Liver (tissue), 9 donors: Measurements from ENCODE around the gene CTSW. TPM values are rescaled to one million over a fixed set of nuclear protein-coding genes. Genes with fewer than 3 reads are reported as not detected.

ENCODE experiments used
- DNase-seq: peaks from one replicate; pipeline ENCODE4 v3.0.0-alpha.2; 2017; ENCODE audit warnings: low spot score
- H3K27ac ChIP-seq, 2 donors: one replicate each; pipeline ENCODE4 v1.7.0; 2013; ENCODE audit warnings: inconsistent platforms in 2 of 2, low read length in 2 of 2, control low read depth in 1 of 2, low read depth in 1 of 2, mild to moderate bottlenecking in 1 of 2
- H3K27me3 ChIP-seq, 4 donors: one replicate each; pipeline versions ENCODE4 v1.6.1 to v1.7.0; 2013; ENCODE audit warnings: low read length in 3 of 4, inconsistent platforms in 1 of 4, mild to moderate bottlenecking in 1 of 4, moderate library complexity in 1 of 4; ENCODE audit not compliant: control insufficient read depth in 4 of 4, insufficient read depth in 4 of 4
- H3K36me3 ChIP-seq, 4 donors: one replicate each; pipeline versions ENCODE4 v1.6.1 to v1.7.0; 2013; ENCODE audit warnings: low read length in 3 of 4, mild to moderate bottlenecking in 3 of 4, low read depth in 1 of 4, moderate library complexity in 1 of 4; ENCODE audit not compliant: control insufficient read depth in 4 of 4, insufficient read depth in 3 of 4
- H3K4me1 ChIP-seq, 4 donors: one replicate each; pipeline versions ENCODE4 v1.6.1 to v1.7.0; 2013; ENCODE audit warnings: low read length in 3 of 4, mild to moderate bottlenecking in 3 of 4, moderate library complexity in 1 of 4; ENCODE audit not compliant: control insufficient read depth in 4 of 4, insufficient read depth in 4 of 4
- H3K4me3 ChIP-seq, 3 donors: one replicate each; pipeline versions ENCODE4 v1.6.1 to v1.7.0; 2013; ENCODE audit warnings: low read length in 3 of 3, control low read depth in 1 of 3, low read depth in 1 of 3, mild to moderate bottlenecking in 1 of 3
- H3K9ac ChIP-seq, 2 donors: one replicate each; pipeline ENCODE4 v1.7.0; 2013; ENCODE audit warnings: low read length in 2 of 2, mild to moderate bottlenecking in 2 of 2, moderate library complexity in 2 of 2, control low read depth in 1 of 2, low read depth in 1 of 2
- H3K9me3 ChIP-seq, 4 donors: one replicate each; pipeline versions ENCODE4 v1.6.1 to v1.7.0; 2013; ENCODE audit warnings: low read length in 3 of 4; ENCODE audit not compliant: control insufficient read depth in 4 of 4
- ATF3 ChIP-seq: IDR thresholded peaks from 2 replicates; pipeline ENCODE4 v1.6.1; 2016; ENCODE audit warnings: antibody characterized with exemption
- CTCF ChIP-seq: fragments of 150-350 bp; IDR thresholded peaks from 2 replicates; pipeline ENCODE4 v1.5.1; 2017; ENCODE audit warnings: improper control_type of control experiment, low read depth, low read length; ENCODE audit not compliant: missing input control
- EGR1 ChIP-seq, 2 donors: IDR thresholded peaks; 2 replicates each; pipeline ENCODE4 v1.6.1; 2016 to 2018; ENCODE audit warnings: antibody characterized with exemption in 2 of 2, low read depth in 2 of 2
- FOXA1 ChIP-seq: IDR thresholded peaks from 2 replicates; pipeline ENCODE4 v1.6.1; 2016; ENCODE audit warnings: antibody characterized with exemption
- GABPA ChIP-seq, 2 donors: IDR thresholded peaks in 1 of 2; conservative IDR thresholded peaks in 1 of 2; 2 replicates each; pipeline ENCODE4 v1.6.1; 2016; ENCODE audit warnings: antibody characterized with exemption in 2 of 2, mild to moderate bottlenecking in 1 of 2, moderate library complexity in 1 of 2
- HNF4A ChIP-seq, 2 donors: conservative IDR thresholded peaks; 2 replicates each; pipeline ENCODE4 v1.6.1; 2016; ENCODE audit warnings: antibody characterized with exemption in 2 of 2, mild to moderate bottlenecking in 2 of 2
- HNF4G ChIP-seq: IDR thresholded peaks from 2 replicates; pipeline ENCODE4 v1.6.1; 2016; ENCODE audit warnings: antibody characterized with exemption
- JUND ChIP-seq, 2 donors: IDR thresholded peaks; 2 replicates each; pipeline ENCODE4 v1.6.1; 2016; ENCODE audit warnings: antibody characterized with exemption in 2 of 2
- MAX ChIP-seq: IDR thresholded peaks from 2 replicates; pipeline ENCODE4 v1.6.1; 2016; ENCODE audit warnings: antibody characterized with exemption
- NR2F2 ChIP-seq: IDR thresholded peaks from 2 replicates; pipeline ENCODE4 v1.6.1; 2016; ENCODE audit warnings: antibody characterized with exemption
- RAD21 ChIP-seq, 2 donors: IDR thresholded peaks; 2 replicates each; pipeline ENCODE4 v1.6.1; 2016; ENCODE audit warnings: antibody characterized with exemption in 2 of 2, mild to moderate bottlenecking in 2 of 2
- REST ChIP-seq: IDR thresholded peaks from 2 replicates; pipeline ENCODE4 v1.6.1; 2016; ENCODE audit warnings: antibody characterized with exemption, mild to moderate bottlenecking
- RXRA ChIP-seq, 2 donors: IDR thresholded peaks; 2 replicates each; pipeline ENCODE4 v1.6.1; 2017 to 2018; ENCODE audit warnings: antibody characterized with exemption in 2 of 2, mild to moderate bottlenecking in 1 of 2
- SP1 ChIP-seq: IDR thresholded peaks from 2 replicates; pipeline ENCODE4 v1.6.1; 2018; ENCODE audit warnings: antibody characterized with exemption, mild to moderate bottlenecking
- TAF1 ChIP-seq: conservative IDR thresholded peaks from 2 replicates; pipeline ENCODE4 v1.6.1; 2016; ENCODE audit warnings: antibody characterized with exemption, mild to moderate bottlenecking
- YY1 ChIP-seq: IDR thresholded peaks from 2 replicates; pipeline ENCODE4 v1.6.1; 2016; ENCODE audit warnings: antibody characterized with exemption, mild to moderate bottlenecking
- ZBTB33 ChIP-seq: IDR thresholded peaks from 2 replicates; pipeline ENCODE4 v1.6.1; 2016; ENCODE audit warnings: antibody characterized with exemption
- WGBS: extraction: QIAGEN DNeasy Blood & Tissue Kit; methylation state at CpG from one replicate; pipeline ENCODE4 v1.1.7; 2013; 5-methylcytosine and 5-hydroxymethylcytosine counted together
- polyA plus RNA-seq, 2 donors: library from polyadenylated mRNA; stranded (reverse) in 1 of 2; unstranded in 1 of 2; fragments of 200-250 nt in 1 of 2; fragments of >200 nt in 1 of 2; fragmentation: Nextera tagmentation in 1 of 2; extraction: Ambion mirVana in 1 of 2; gene quantifications; one replicate each; pipeline versions ENCODE4 v1.2.1 to v1.2.3, GENCODE V29; 2013 to 2015
- total RNA-seq, 2 donors: library from RNA; depleted of rRNA; stranded (reverse); fragments of >200 nt; gene quantifications; one replicate each; pipeline ENCODE4 v1.2.3, GENCODE V29; 2014
- donor health status: healthy.
- donor health status: healthy.
- donor health status: healthy.
- donor health status: healthy.
- donor health status: healthy.

CTSW gene
- total and polyA plus RNA-seq, 4 donors: 1.3 to 2.9 (median 2.1) TPM

GRCh38 chr11:65906602-65907001 is 27.0 kb downstream of the CTSW start:
- Histone ChIP-seq H3K9me3 (no peaks in the 10 kb centered on the region), H3K36me3 (no peaks in the 10 kb centered on the region), H3K9ac (no peak overlapping the region), H3K27me3 (no peaks in the 10 kb centered on the region), H3K27ac (no peak overlapping the region), H3K4me1 (peaks cover 0 to 3% (median 0%) of the 10 kb centered on the region in 4 donors), H3K4me3 (no peak overlapping the region)
- DNase-seq: no peak
- 81% methylated on average over 5 of the region's 5 CpGs for WGBS
- no peak for TF ChIP-seq NR2F2
- TF ChIP-seq YY1: no peak
- no peak for TF ChIP-seq GABPA (IDR thresholded peaks at IDR 0.05 in 1 of 2, conservative IDR thresholded peaks at IDR 0.05 in 1 of 2)

GRCh38 chr11:65907878-65908277 is 28.2 kb downstream of the CTSW start:
- Histone ChIP-seq H3K27me3 (no peaks in the 10 kb centered on the region), H3K4me3 (no peak overlapping the region), H3K9me3 (no peaks in the 10 kb centered on the region), H3K27ac (no peak overlapping the region), H3K36me3 (no peaks in the 10 kb centered on the region), H3K9ac (no peak overlapping the region), H3K4me1 (peaks cover 0 to 4% (median 1%) of the 10 kb centered on the region in 4 donors)
- WGBS: 79% methylated on average over 6 of the region's 6 CpGs
- no peak for DNase-seq
- TF ChIP-seq CTCF (no peak), FOXA1 (no peak), NR2F2 (no peak), TAF1 (no peak), HNF4G (no peak), JUND (IDR thresholded peaks at IDR 0.05) (no peak), GABPA (IDR thresholded peaks at IDR 0.05 in 1 of 2, conservative IDR thresholded peaks at IDR 0.05 in 1 of 2) (no peak), EGR1 (IDR thresholded peaks at IDR 0.05; ENCODE audit: low read depth in 2 of 2) (no peak), MAX (no peak), ATF3 (no peak), RXRA (IDR thresholded peaks at IDR 0.05) (no peak), REST (no peak), ZBTB33 (no peak), SP1 (no peak), YY1 (no peak), RAD21 (IDR thresholded peaks at IDR 0.05) (no peak), HNF4A (conservative IDR thresholded peaks at IDR 0.05) (no peak)
